T-helper 17 cell (primary cell): ENCODE data around the gene CAPN7. TPM values are rescaled to one million over a fixed set of nuclear protein-coding genes. Genes with fewer than 3 reads are reported as not detected.
"Not testable (repeated sequence)": the region's sequence is repeated elsewhere in the genome, so short reads cannot be mapped to it uniquely, and the experiment has no call there.

ENCODE experiments used
- ATAC-seq: fragments of 150-1000 bp; cut with Tn5 transposase; 2 replicates; pipeline ENCODE4 v1.10.0; 2021; ENCODE audit warnings: mild to moderate bottlenecking, moderate library complexity
- DNase-seq, 3 donors: peaks; one replicate each; pipeline versions ENCODE4 v3.0.0 to v3.0.0-alpha.2; 2020 to 2021
- H3K9me3 ChIP-seq: one replicate; pipeline ENCODE4 v1.7.0; 2013; ENCODE audit warnings: low read length, mild to moderate bottlenecking; ENCODE audit not compliant: control insufficient read depth, poor library complexity, severe bottlenecking
- H3K27ac Mint-ChIP-seq: one replicate; pipeline ENCODE4 v1.8.0; 2022; ENCODE audit warnings: mild to moderate bottlenecking, moderate library complexity, mixed read lengths
- H3K27me3 Mint-ChIP-seq: one replicate; pipeline ENCODE4 v1.8.0; 2022; ENCODE audit warnings: mixed read lengths
- H3K36me3 Mint-ChIP-seq: one replicate; pipeline ENCODE4 v1.8.0; 2022; ENCODE audit warnings: low read depth, mixed read lengths
- H3K4me1 Mint-ChIP-seq: one replicate; pipeline ENCODE4 v1.8.0; 2022; ENCODE audit warnings: mild to moderate bottlenecking, mixed read lengths
- H3K4me3 Mint-ChIP-seq: one replicate; pipeline ENCODE4 v1.8.0; 2022; ENCODE audit warnings: mild to moderate bottlenecking, moderate library complexity, mixed read lengths
- total RNA-seq, 4 donors: library from RNA in 2 of 4; stranded (reverse) in 2 of 4; gene quantifications; one replicate each; pipeline ENCODE4 v1.2.3 and lab custom pipeline; 2022 to 2026

Gene CAPN7
- 10 to 100 TPM; 54.6 to 61.2 TPM for total RNA-seq
- 81.3 to 124 reads per million in 2 donors for total RNA-seq (lab: John Stamatoyannopoulos, UW)

- DNase-seq (peak; percentile 94 to 98 (median 95)), ATAC-seq (peak; percentile 91)
- H3K9me3 ChIP-seq, result no peaks in the 10 kb centered on the region
- no peaks in the 10 kb centered on the region for H3K36me3 Mint-ChIP-seq
- peak within 1 kb of the TSS; percentile 86 for H3K27ac Mint-ChIP-seq
- no peaks in the 10 kb centered on the region for H3K27me3 Mint-ChIP-seq
- peak within 1 kb of the TSS; percentile 92 for H3K4me3 Mint-ChIP-seq
- peaks cover 21% of the 10 kb centered on the region for H3K4me1 Mint-ChIP-seq
Measured at GRCh38 chr3:15205934-15206661, at the start of gene CAPN7. Gene CAPN7, plus strand, starts transcription at chr3:15206246. Its CDS starts 250 bp downstream, at chr3:15206496.

GRCh38 chr3:15157441-15157840, 48.6 kb upstream of the CAPN7 start:
- H3K4me1 Mint-ChIP-seq, result no peaks in the 10 kb centered on the region
- H3K36me3 Mint-ChIP-seq, result peaks cover 5% of the 10 kb centered on the region
- DNase-seq (no peak), ATAC-seq (no peak)
- no peak overlapping the region for H3K27ac Mint-ChIP-seq
- no peaks in the 10 kb centered on the region for H3K9me3 ChIP-seq
- H3K4me3 Mint-ChIP-seq, result no peak overlapping the region
- H3K27me3 Mint-ChIP-seq, result peaks cover 40% of the 10 kb centered on the region

- Mint-ChIP-seq H3K36me3 (peaks cover 3% of the 10 kb centered on the region), H3K4me1 (no peaks in the 10 kb centered on the region), H3K27ac (no peak overlapping the region), H3K4me3 (no peak overlapping the region), H3K27me3 (peaks cover 19% of the 10 kb centered on the region)
- no peak for DNase-seq
- no peaks in the 10 kb centered on the region for H3K9me3 ChIP-seq
- peak; percentile 57 for ATAC-seq
Measured at GRCh38 chr3:15159501-15160136, 46.4 kb upstream of the CAPN7 start.

GRCh38 chr3:15160662-15161061, 45.4 kb upstream of the CAPN7 start:
- Mint-ChIP-seq H3K27ac (no peak overlapping the region), H3K36me3 (no peaks in the 10 kb centered on the region), H3K27me3 (peaks cover 8% of the 10 kb centered on the region), H3K4me3 (no peak overlapping the region), H3K4me1 (no peaks in the 10 kb centered on the region)
- no peak for ATAC-seq
- DNase-seq, result no peak
- no peaks in the 10 kb centered on the region for H3K9me3 ChIP-seq

GRCh38 chr3:15161133-15161532, 44.9 kb upstream of the CAPN7 start:
- H3K4me1 Mint-ChIP-seq, result no peaks in the 10 kb centered on the region
- peaks cover 8% of the 10 kb centered on the region for H3K27me3 Mint-ChIP-seq
- H3K4me3 Mint-ChIP-seq, result no peak overlapping the region
- no peak for ATAC-seq
- no peaks in the 10 kb centered on the region for H3K9me3 ChIP-seq
- no peaks in the 10 kb centered on the region for H3K36me3 Mint-ChIP-seq
- no peak for DNase-seq
- H3K27ac Mint-ChIP-seq, result no peak overlapping the region

- H3K36me3 Mint-ChIP-seq, H3K27me3 Mint-ChIP-seq, H3K27ac Mint-ChIP-seq, ATAC-seq, H3K9me3 ChIP-seq, DNase-seq, H3K4me3 Mint-ChIP-seq, H3K4me1 Mint-ChIP-seq: not testable (repeated sequence)
Measured at GRCh38 chr3:15163656-15164055, 42.4 kb upstream of the CAPN7 start.

DNA sequence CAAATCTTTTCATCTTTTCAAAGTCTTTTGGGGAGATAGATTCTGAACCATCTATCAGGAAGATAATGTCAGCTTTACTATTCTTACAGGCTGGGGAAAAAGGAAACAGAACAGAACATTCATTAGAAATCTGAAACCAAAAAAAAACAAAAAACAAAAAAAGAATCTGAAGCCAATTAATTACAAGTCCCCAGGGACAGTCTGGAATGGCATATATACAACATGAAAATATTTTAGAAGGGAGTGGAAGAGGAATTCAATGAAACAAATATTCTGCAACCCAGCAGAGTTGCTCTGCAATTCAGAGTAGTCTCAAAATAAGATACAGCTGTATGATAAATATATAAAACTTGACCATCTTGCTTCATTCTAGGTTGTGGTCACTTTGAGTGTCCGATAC, 41.7 kb upstream of the CAPN7 start:
- H3K9me3 ChIP-seq, result no peaks in the 10 kb centered on the region
- DNase-seq (no peak), ATAC-seq (no peak)
- no peak overlapping the region for H3K27ac Mint-ChIP-seq
- H3K27me3 Mint-ChIP-seq, result peaks cover 5% of the 10 kb centered on the region
- no peak overlapping the region for H3K4me3 Mint-ChIP-seq
- H3K4me1 Mint-ChIP-seq, result no peaks in the 10 kb centered on the region
- no peaks in the 10 kb centered on the region for H3K36me3 Mint-ChIP-seq

- no peak overlapping the region for H3K4me3 Mint-ChIP-seq
- ATAC-seq (no peak), DNase-seq (no peak)
- H3K9me3 ChIP-seq, result no peaks in the 10 kb centered on the region
- peaks cover 5% of the 10 kb centered on the region for H3K27me3 Mint-ChIP-seq
- H3K4me1 Mint-ChIP-seq, result no peaks in the 10 kb centered on the region
- no peaks in the 10 kb centered on the region for H3K36me3 Mint-ChIP-seq
- no peak overlapping the region for H3K27ac Mint-ChIP-seq
Measured at GRCh38 chr3:15165061-15165460, 41.0 kb upstream of the CAPN7 start.

DNA sequence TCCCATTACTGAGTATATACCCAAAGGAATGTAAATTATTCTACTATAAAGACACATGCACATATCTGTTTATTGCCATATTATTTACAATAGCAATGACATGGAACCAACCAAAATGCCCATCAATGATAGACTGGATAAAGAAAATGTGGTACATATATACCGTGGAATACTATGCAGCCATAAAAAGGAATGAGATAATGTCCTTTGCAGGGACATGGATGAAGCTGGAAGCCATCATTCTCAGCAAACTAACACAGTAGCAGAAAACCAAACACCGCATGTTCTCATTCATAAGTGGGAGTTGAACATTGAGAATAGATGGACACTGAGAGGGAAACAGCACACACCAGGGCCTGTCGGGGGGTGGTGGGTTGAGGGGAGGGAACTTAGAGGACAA, 39.7 kb upstream of the CAPN7 start:
- not testable (repeated sequence) for H3K4me3 Mint-ChIP-seq, H3K27ac Mint-ChIP-seq, DNase-seq, H3K4me1 Mint-ChIP-seq, ATAC-seq, H3K9me3 ChIP-seq, H3K27me3 Mint-ChIP-seq, H3K36me3 Mint-ChIP-seq

- DNase-seq, result no peak
- no peak for ATAC-seq
- Mint-ChIP-seq H3K27me3 (peaks cover 27% of the 10 kb centered on the region), H3K4me1 (no peaks in the 10 kb centered on the region), H3K4me3 (no peak overlapping the region), H3K27ac (peak overlapping the region; percentile 1), H3K36me3 (peaks cover 3% of the 10 kb centered on the region)
- H3K9me3 ChIP-seq, result no peaks in the 10 kb centered on the region
Measured at GRCh38 chr3:15171096-15171495, 35.0 kb upstream of the CAPN7 start.

DNA sequence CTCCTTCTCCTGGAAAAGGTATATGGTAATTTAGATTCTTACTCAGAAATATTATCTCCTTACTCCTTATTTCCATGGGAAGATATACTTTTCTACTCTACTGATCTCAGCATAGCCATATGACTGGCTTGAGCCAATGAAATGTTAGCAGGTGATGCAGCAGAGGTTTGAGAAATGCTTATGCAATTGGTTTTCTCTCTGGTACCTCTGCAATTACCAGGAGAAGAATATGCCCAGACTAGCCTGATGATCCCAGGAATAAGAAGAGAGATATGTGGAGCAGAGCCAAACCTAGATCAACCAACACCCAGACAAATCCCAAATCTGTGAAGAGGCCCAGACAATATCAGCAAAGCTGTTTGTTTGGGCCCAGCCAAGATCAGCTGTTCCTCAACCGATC, 33.2 kb upstream of the CAPN7 start:
- ATAC-seq (no peak), DNase-seq (no peak)
- H3K4me1 Mint-ChIP-seq, result no peaks in the 10 kb centered on the region
- H3K9me3 ChIP-seq, result no peaks in the 10 kb centered on the region
- H3K36me3 Mint-ChIP-seq, result peaks cover 4% of the 10 kb centered on the region
- peaks cover 27% of the 10 kb centered on the region for H3K27me3 Mint-ChIP-seq
- H3K4me3 Mint-ChIP-seq, result no peak overlapping the region
- H3K27ac Mint-ChIP-seq, result no peak overlapping the region

DNA sequence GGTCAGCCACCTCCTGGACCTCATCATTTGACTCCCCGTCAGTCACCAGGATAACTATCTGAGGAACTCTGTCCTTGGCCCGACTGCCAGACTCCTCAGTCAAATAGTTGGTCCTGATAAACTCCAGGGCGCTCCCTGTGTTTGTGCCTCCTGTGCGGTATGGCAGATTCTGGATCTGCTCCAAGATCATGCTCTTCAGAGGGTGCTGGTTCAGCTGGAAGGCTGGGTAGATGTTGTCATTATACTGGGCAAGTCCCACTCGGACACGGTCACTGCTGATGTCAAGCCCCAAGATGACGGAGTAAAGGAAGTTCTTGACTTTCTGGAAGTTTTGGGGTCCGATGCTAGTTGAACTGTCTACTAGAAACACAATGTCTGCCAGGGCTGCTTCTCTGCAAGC, 31.1 kb upstream of the CAPN7 start:
- H3K4me1 Mint-ChIP-seq, result peaks cover 2% of the 10 kb centered on the region
- DNase-seq, result no peak
- H3K27ac Mint-ChIP-seq, result no peak overlapping the region

GRCh38 chr3:15175605-15176004, 30.4 kb upstream of the CAPN7 start:
- Mint-ChIP-seq H3K27ac (no peak overlapping the region), H3K36me3 (peaks cover 6% of the 10 kb centered on the region), H3K27me3 (peaks cover 47% of the 10 kb centered on the region), H3K4me1 (peaks cover 3% of the 10 kb centered on the region), H3K4me3 (no peak overlapping the region)
- no peak for DNase-seq
- H3K9me3 ChIP-seq, result no peaks in the 10 kb centered on the region
- no peak for ATAC-seq

More for the DNA sequence above, 31.1 kb upstream of the CAPN7 start:
- no peak for ATAC-seq
- H3K9me3 ChIP-seq, result no peaks in the 10 kb centered on the region
- Mint-ChIP-seq H3K27me3 (peaks cover 40% of the 10 kb centered on the region), H3K36me3 (peaks cover 6% of the 10 kb centered on the region), H3K4me3 (no peak overlapping the region)
